IMR-90 (cell line): ENCODE data around the gene CLEC7A. TPM values are rescaled to one million over a fixed set of nuclear protein-coding genes. Genes with fewer than 3 reads are reported as not detected.

ENCODE experiments used
- ATAC-seq: fragments of 200-7000 bp; cut with Tn5 transposase; 2 replicates; pipeline ENCODE4 v1.9.1; 2020; ENCODE audit warnings: low read depth, mild to moderate bottlenecking, moderate library complexity
- BruUV-seq: library from RNA; stranded (reverse); fragments of 400-500 nt; replicated peaks from 2 replicates; lab custom pipeline; 2021; lab: Mats Ljungman, UMichigan
- CTCF ChIA-PET: fragments of 300-600 bp; formaldehyde crosslinking; extraction: SDS; loops from one replicate; lab custom pipeline; 2021; ENCODE audit warnings: antibody characterized with exemption; lab: Yijun Ruan, JAX
- POLR2A ChIA-PET: fragments of 300-600 bp; sonication (Branson Sonifier 250); formaldehyde crosslinking; loops from one replicate; lab custom pipeline; 2022; ENCODE audit warnings: antibody characterized with exemption; ENCODE audit not compliant: unreplicated experiment; lab: Charles Lee
- DNase-seq: peaks from one replicate; pipeline ENCODE4 v3.0.0; 2013
- H2AFZ ChIP-seq: replicated peaks from 2 replicates; pipeline ENCODE3; 2013; ENCODE audit warnings: low read length, mild to moderate bottlenecking; ENCODE audit not compliant: poor library complexity
- H2AK5ac ChIP-seq: 2 replicates; pipeline ENCODE4 v1.6.1; 2013; ENCODE audit warnings: low read depth, low read length, inconsistent platforms
- H2AK9ac ChIP-seq: replicated peaks from 2 replicates; pipeline ENCODE3; 2013; ENCODE audit warnings: mild to moderate bottlenecking, low read depth, low read length, moderate library complexity; ENCODE audit not compliant: poor library complexity
- H2BK120ac ChIP-seq: 2 replicates; pipeline ENCODE4 v1.6.1; 2013; ENCODE audit warnings: low read depth, low read length, inconsistent platforms
- H2BK15ac ChIP-seq: 3 replicates; pipeline ENCODE4 v1.6.1; 2013; ENCODE audit warnings: low read depth, low read length, inconsistent platforms
- H2BK20ac ChIP-seq: 2 replicates; pipeline ENCODE4 v1.6.1; 2013; ENCODE audit warnings: low read depth, mild to moderate bottlenecking, inconsistent platforms, low read length, moderate library complexity
- H2BK5ac ChIP-seq: 2 replicates; pipeline ENCODE4 v1.6.1; 2013; ENCODE audit warnings: mild to moderate bottlenecking, low read depth, low read length, inconsistent platforms; ENCODE audit not compliant: poor library complexity, severe bottlenecking
- H3K14ac ChIP-seq: replicated peaks from 2 replicates; pipeline ENCODE4 v1.6.1; 2013; ENCODE audit warnings: low read depth, low read length, inconsistent platforms
- H3K18ac ChIP-seq: 2 replicates; pipeline ENCODE4 v1.6.1; 2013; ENCODE audit warnings: low read depth, low read length, control low read depth
- H3K23ac ChIP-seq: 2 replicates; pipeline ENCODE4 v1.6.1; 2013; ENCODE audit warnings: low read depth, low read length, inconsistent platforms
- H3K27ac ChIP-seq: 2 replicates; pipeline ENCODE4 v1.5.1; 2013; ENCODE audit warnings: mild to moderate bottlenecking, control low read depth, low read length; ENCODE audit not compliant: insufficient read depth
- H3K27me3 ChIP-seq: 2 replicates; pipeline ENCODE4 v1.6.1; 2013; ENCODE audit warnings: low read length; ENCODE audit not compliant: control insufficient read depth, insufficient read depth
- H3K36me3 ChIP-seq: 2 replicates; pipeline ENCODE4 v1.6.1; 2013; ENCODE audit warnings: low read length, mixed read lengths; ENCODE audit not compliant: control insufficient read depth, insufficient read depth
- H3K4ac ChIP-seq: 2 replicates; pipeline ENCODE4 v1.6.1; 2013; ENCODE audit warnings: low read depth, low read length, inconsistent platforms
- H3K4me1 ChIP-seq: 2 replicates; pipeline ENCODE4 v1.6.1; 2013; ENCODE audit warnings: low read length, mixed read lengths; ENCODE audit not compliant: control insufficient read depth, insufficient read depth
- H3K4me2 ChIP-seq: 2 replicates; pipeline ENCODE4 v1.6.1; 2013; ENCODE audit warnings: low read depth, mild to moderate bottlenecking, control low read depth, low read length, moderate library complexity
- H3K4me3 ChIP-seq: 2 replicates; pipeline ENCODE4 v1.5.1; 2013; ENCODE audit warnings: low read depth, mild to moderate bottlenecking, control low read depth, low read length, moderate library complexity; ENCODE audit not compliant: insufficient read depth
- H3K56ac ChIP-seq: 2 replicates; pipeline ENCODE4 v1.6.1; 2013; ENCODE audit warnings: low read length, inconsistent platforms; ENCODE audit not compliant: insufficient read depth; ENCODE audit errors: extremely low read depth
- H3K79me1 ChIP-seq, 2 experiments: 2 replicates each; pipeline ENCODE4 v1.6.1; 2013; ENCODE audit warnings: low read length in 2 of 2, inconsistent platforms in 1 of 2, low read depth in 1 of 2
- H3K9ac ChIP-seq: 2 replicates; pipeline ENCODE4 v1.6.1; 2013; ENCODE audit warnings: low read depth, low read length, control low read depth
- H3K9me1 ChIP-seq: 2 replicates; pipeline ENCODE4 v1.6.1; 2013; ENCODE audit warnings: low read length, inconsistent platforms; ENCODE audit not compliant: insufficient read depth
- H3K9me3 ChIP-seq: 2 replicates; pipeline ENCODE4 v1.6.1; 2013; ENCODE audit warnings: low read length; ENCODE audit not compliant: control insufficient read depth, insufficient read depth
- H4K20me1 ChIP-seq: 2 replicates; pipeline ENCODE4 v1.6.1; 2013; ENCODE audit warnings: low read length, inconsistent platforms; ENCODE audit not compliant: insufficient read depth
- H4K5ac ChIP-seq: 2 replicates; pipeline ENCODE4 v1.6.1; 2013; ENCODE audit warnings: mild to moderate bottlenecking, low read depth, low read length, control low read depth
- H4K8ac ChIP-seq, 2 experiments: 2 replicates each; pipeline ENCODE4 v1.6.1; 2013; ENCODE audit warnings: low read depth in 2 of 2, low read length in 2 of 2, control low read depth in 1 of 2, inconsistent platforms in 1 of 2
- H4K91ac ChIP-seq: 2 replicates; pipeline ENCODE4 v1.6.1; 2013; ENCODE audit warnings: low read depth, low read length, inconsistent platforms; ENCODE audit not compliant: insufficient read depth
- CEBPB ChIP-seq: IDR thresholded peaks from 2 replicates; pipeline ENCODE4 v1.6.1; 2012; ENCODE audit warnings: low read depth, low read length, improper control_type of control experiment
- CHD1 ChIP-seq: IDR thresholded peaks from 2 replicates; pipeline ENCODE4 v1.6.1; 2012; ENCODE audit warnings: low read depth, low read length, improper control_type of control experiment
- FOS ChIP-seq: fragments of 150-350 bp; IDR thresholded peaks from 2 replicates; pipeline ENCODE4 v1.6.1; 2016; ENCODE audit warnings: low read depth, low read length
- MAZ ChIP-seq: IDR thresholded peaks from 2 replicates; pipeline ENCODE4 v1.6.1; 2012; ENCODE audit warnings: low read depth, mild to moderate bottlenecking, low read length, improper control_type of control experiment, moderate library complexity, borderline replicate concordance
- POLR2A ChIP-seq: IDR thresholded peaks from 2 replicates; pipeline ENCODE4 v1.6.1; 2012; ENCODE audit warnings: mild to moderate bottlenecking, low read depth, low read length
- RAD21 ChIP-seq: IDR thresholded peaks from 2 replicates; pipeline ENCODE4 v1.6.1; 2012; ENCODE audit warnings: low read length, improper control_type of control experiment
- RCOR1 ChIP-seq: IDR thresholded peaks from 2 replicates; pipeline ENCODE4 v1.6.1; 2012; ENCODE audit warnings: mild to moderate bottlenecking, low read length, improper control_type of control experiment; ENCODE audit not compliant: insufficient replicate concordance
- RFX5 ChIP-seq: IDR thresholded peaks from 2 replicates; pipeline ENCODE4 v1.8.0; 2012; ENCODE audit warnings: low read depth, mild to moderate bottlenecking, low read length, moderate library complexity
- SMC3 ChIP-seq: fragments of 150-350 bp; IDR thresholded peaks from 2 replicates; pipeline ENCODE4 v1.6.1; 2016; ENCODE audit warnings: low read depth, mild to moderate bottlenecking, antibody characterized with exemption, low read length, moderate library complexity
- WGBS, 2 experiments: methylation state at CpG; one replicate each; pipeline versions ENCODE4 v1.1.5 to v1.1.7; 2013; ENCODE audit warnings: missing lambda C conversion rate in 2 of 2; ENCODE audit not compliant: insufficient read length in 1 of 2; ENCODE audit errors: extremely low coverage in 2 of 2; 5-methylcytosine and 5-hydroxymethylcytosine counted together
- dilution Hi-C: fragments of 300-500 bp; cut with HindIII; formaldehyde crosslinking; loops from one replicate; pipeline ENCODE4 v1.14.3; 2018; ENCODE audit warnings: low sequenced_read_pairs; ENCODE audit not compliant: unreplicated experiment
- in situ Hi-C: fragments of 300-500 bp; cut with MboI; formaldehyde crosslinking; loops from 3 replicates; pipeline ENCODE4 v1.14.3; 2019; ENCODE audit warnings: low sequenced_read_pairs, inconsistent platforms, mixed read lengths
- intact Hi-C: fragments of 100-400 bp; cut with micrococcal nuclease; formaldehyde crosslinking; loops from 2 replicates; pipeline ENCODE4 v1.10.0; 2022
- polyA plus RNA-seq, 3 experiments: library from polyadenylated mRNA; depleted of rRNA; stranded (reverse); fragments of >200 nt; gene quantifications; 2 replicates each; pipeline ENCODE4 v1.2.3, GENCODE V29; 2012; ENCODE audit warnings: low replicate concordance in 1 of 3
- total RNA-seq: library from RNA; depleted of rRNA; stranded (reverse); fragments of >200 nt; gene quantifications from 2 replicates; pipeline ENCODE4 v1.2.3, GENCODE V29; 2012
- TF ChIP-seq, protein P1 (sequence below): fragments of 150-350 bp; IDR thresholded peaks from 2 replicates; pipeline ENCODE4 v1.6.1; 2017; ENCODE audit warnings: mild to moderate bottlenecking, antibody characterized with exemption, low read length, low read depth

Gene CLEC7A
- total and polyA plus RNA-seq, 2 of the 4 experiments (the other 2 are of a cell fraction), result not detected

DNA sequence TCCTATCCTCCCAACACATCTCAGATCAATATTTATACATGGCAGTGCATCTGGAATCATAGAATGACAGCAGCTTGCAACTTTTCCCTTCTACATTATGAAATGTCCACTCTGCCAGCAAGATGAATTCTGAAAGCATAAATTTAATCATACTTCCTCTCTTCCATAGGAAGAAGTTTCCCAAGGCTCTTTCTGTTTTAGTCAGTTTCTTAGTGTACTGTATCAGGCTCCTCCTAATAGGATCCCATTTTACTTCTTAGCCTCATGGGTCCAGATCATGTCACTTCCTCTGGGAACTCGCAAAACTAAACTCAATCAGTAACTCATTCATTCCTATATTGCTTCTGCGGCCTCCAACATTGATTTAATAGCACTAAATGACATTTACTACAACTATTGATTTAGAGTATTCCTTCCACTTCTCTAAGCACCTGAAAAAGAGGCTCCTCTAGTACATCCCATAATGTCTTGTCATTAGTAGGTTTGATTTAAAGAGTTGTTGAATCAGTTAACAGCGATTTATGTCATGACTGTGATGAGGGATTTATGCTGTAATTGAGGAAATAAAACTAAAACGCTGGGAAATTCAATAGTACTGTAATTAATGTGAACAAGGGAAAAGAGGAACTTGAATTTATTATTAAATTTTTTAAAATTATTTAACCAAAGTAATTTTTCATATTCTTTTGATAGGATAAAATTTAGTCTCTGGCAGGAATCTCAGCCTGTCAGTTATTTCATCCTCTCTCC, 35.2 kb downstream of the CLEC7A start:
- no peaks in the 10 kb centered on the region for H3K27me3 ChIP-seq
- H3K9me3 ChIP-seq, result no peaks in the 10 kb centered on the region
- no peak overlapping the region for H4K5ac ChIP-seq
- WGBS, 2 experiments, result no CpG with 5 or more reads among the region's 4 CpGs
- H4K20me1 ChIP-seq, result no peaks in the 10 kb centered on the region
- no peak overlapping the region for H2BK120ac ChIP-seq
- no peaks in the 10 kb centered on the region for H3K4me1 ChIP-seq
- no peak overlapping the region for H3K18ac ChIP-seq
- no peaks in the 10 kb centered on the region for H3K79me1 ChIP-seq
- no peak overlapping the region for H3K56ac ChIP-seq
- no peak overlapping the region for H2AK5ac ChIP-seq
- H4K91ac ChIP-seq, result no peak overlapping the region
- H3K23ac ChIP-seq, result no peak overlapping the region
- H3K9me1 ChIP-seq, result no peaks in the 10 kb centered on the region
- no peak overlapping the region for H3K9ac ChIP-seq
- H2BK20ac ChIP-seq, result no peak overlapping the region
- H2BK15ac ChIP-seq, result no peak overlapping the region
- H3K14ac ChIP-seq, result no peak overlapping the region
- H3K4me3 ChIP-seq, result no peak overlapping the region
- no peak overlapping the region for H2BK5ac ChIP-seq
- ChIA-PET POLR2A (no interaction called here), CTCF (no interaction called here)
- ATAC-seq (no peak), DNase-seq (no peak)
- H2AK9ac ChIP-seq, result no peak overlapping the region
- H2AFZ ChIP-seq, result no peak overlapping the region
- dilution Hi-C loops (no loop called here), in situ Hi-C loops (no loop called here), intact Hi-C loops (loop anchor here (5.0 kb wide), 1 partner anchor 43 kb away; no protein-coding TSS in a partner anchor)
- no TSS peak for BruUV-seq
- no peaks in the 10 kb centered on the region for H3K36me3 ChIP-seq
- H3K4ac ChIP-seq, result no peak overlapping the region
- TF ChIP-seq RFX5, result no peak
- TF ChIP-seq RAD21, result no peak
- TF ChIP-seq CEBPB, result no peak
- TF ChIP-seq, protein P1, sequence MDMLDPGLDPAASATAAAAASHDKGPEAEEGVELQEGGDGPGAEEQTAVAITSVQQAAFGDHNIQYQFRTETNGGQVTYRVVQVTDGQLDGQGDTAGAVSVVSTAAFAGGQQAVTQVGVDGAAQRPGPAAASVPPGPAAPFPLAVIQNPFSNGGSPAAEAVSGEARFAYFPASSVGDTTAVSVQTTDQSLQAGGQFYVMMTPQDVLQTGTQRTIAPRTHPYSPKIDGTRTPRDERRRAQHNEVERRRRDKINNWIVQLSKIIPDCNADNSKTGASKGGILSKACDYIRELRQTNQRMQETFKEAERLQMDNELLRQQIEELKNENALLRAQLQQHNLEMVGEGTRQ, result no peak
- TF ChIP-seq CHD1, result no peak
- TF ChIP-seq RCOR1, result no peak
- TF ChIP-seq MAZ, result no peak
- TF ChIP-seq FOS, result no peak
- no peak for TF ChIP-seq SMC3
- no peak for TF ChIP-seq POLR2A
- H3K27ac ChIP-seq, result no peak overlapping the region
- H4K8ac ChIP-seq, result no peak overlapping the region
- no peak overlapping the region for H3K4me2 ChIP-seq
